ENCODE data around the gene B3GNT5.

- no peak for TF ChIP-seq EZH2 (IDR thresholded peaks at IDR 0.05; ENCODE audit: borderline replicate concordance)
- TF ChIP-seq CTCF (IDR thresholded peaks at IDR 0.05; ENCODE audit: poor library complexity) = no peak
Measured at GRCh38 chr3:183264268-183264667, 11.2 kb downstream of the B3GNT5 start.

Measured in hepatocyte (in vitro differentiated cells).